Sigmoid colon (tissue), 7 donors: ENCODE data around the gene FBXL5. TPM values are rescaled to one million over a fixed set of nuclear protein-coding genes. Genes with fewer than 3 reads are reported as not detected.
"Not testable (repeated sequence)": the region's sequence is repeated elsewhere in the genome, so short reads cannot be mapped to it uniquely, and the experiment has no call there.

Experiments used
- DNase-seq: peaks from one replicate; pipeline ENCODE4 v3.0.0-alpha.2; 2019
- H3K27ac ChIP-seq, 4 donors: fragments of 200-600 bp; sonication (generic); one replicate each; pipeline ENCODE4 v1.5.1; 2016 to 2019; ENCODE audit warnings: mild to moderate bottlenecking in 1 of 4
- H3K27me3 ChIP-seq, 3 donors: fragments of 200-600 bp; sonication (generic); one replicate each; pipeline ENCODE4 v1.5.1; 2019; ENCODE audit warnings: mild to moderate bottlenecking in 1 of 3
- H3K36me3 ChIP-seq, 4 donors: fragments of 200-600 bp; sonication (generic); one replicate each; pipeline ENCODE4 v1.5.1; 2016 to 2019
- H3K4me1 ChIP-seq, 4 donors: fragments of 200-600 bp; sonication (generic); one replicate each; pipeline ENCODE4 v1.5.1; 2017 to 2019
- H3K4me3 ChIP-seq, 4 donors: fragments of 200-600 bp; sonication (generic); one replicate each; pipeline ENCODE4 v1.5.1; 2017 to 2019; ENCODE audit warnings: mild to moderate bottlenecking in 2 of 4, moderate library complexity in 1 of 4
- H3K9me3 ChIP-seq, 4 donors: fragments of 200-600 bp in 3 of 4; sonication (generic) in 3 of 4; one replicate each; pipeline versions ENCODE4 v1.5.1 to v1.6.1; 2013 to 2019
- CTCF ChIP-seq, 4 experiments: fragments of 450-650 bp in 3 of 4; fragments of 200-600 bp in 1 of 4; IDR thresholded peaks; one replicate each; pipeline ENCODE4 v1.5.1; 2016 to 2019; ENCODE audit warnings: antibody characterized with exemption in 4 of 4, mild to moderate bottlenecking in 3 of 4, moderate library complexity in 2 of 4
- EP300 ChIP-seq, 4 donors: sonication (generic); formaldehyde crosslinking; IDR thresholded peaks; one replicate each; pipeline ENCODE4 v1.6.1; 2017; ENCODE audit warnings: antibody characterized with exemption in 4 of 4
- POLR2A ChIP-seq, 2 donors: fragments of 450-650 bp; IDR thresholded peaks; one replicate each; pipeline ENCODE4 v1.6.1; 2016; ENCODE audit warnings: antibody characterized with exemption in 2 of 2, mild to moderate bottlenecking in 2 of 2, moderate library complexity in 2 of 2
- POLR2AphosphoS5 ChIP-seq, 4 donors: sonication (generic); formaldehyde crosslinking; IDR thresholded peaks; one replicate each; pipeline ENCODE4 v1.6.1; 2017; ENCODE audit warnings: antibody characterized with exemption in 4 of 4
- WGBS, 2 donors: extraction: QIAGEN DNeasy Blood & Tissue Kit; methylation state at CpG; one replicate each; pipeline ENCODE4 v1.1.7; 2013; 5-methylcytosine and 5-hydroxymethylcytosine counted together
- intact Hi-C: fragments of 100-400 bp; cut with DNase I; formaldehyde crosslinking; loops from one replicate; pipeline ENCODE4 v1.15.1; 2023
- polyA plus RNA-seq, 3 donors: library from polyadenylated mRNA; stranded (reverse); fragments of 200-250 nt; gene quantifications; one replicate each; pipeline ENCODE4 v1.2.3, GENCODE V29; 2013
- total RNA-seq, 4 donors: library from RNA; depleted of rRNA; stranded (reverse); fragments of >200 nt; gene quantifications; one replicate each; pipeline ENCODE4 v1.1.0, GENCODE V29; 2016
- donor health status: healthy with polysubstance abuse.
- donor health status: Bipolar disorder and iron deficiency.
- donor health status: healthy.

The FBXL5 gene
- total and polyA plus RNA-seq, 7 donors, result 32.9 to 271 (median 134) TPM

- Histone ChIP-seq H3K4me3 (no peak overlapping the region), H3K4me1 (peaks cover 0 to 88% (median 77%) of the 10 kb centered on the region in 4 donors), H3K27ac (peak overlapping the region; percentile 52 to 99 (median 96)), H3K9me3 (no peaks in the 10 kb centered on the region), H3K36me3 (no peaks in the 10 kb centered on the region), H3K27me3 (no peaks in the 10 kb centered on the region)
- WGBS, 2 donors, result 15 to 36% methylated on average over 5 of the region's 5 CpGs
- no peak for DNase-seq
- intact Hi-C loops, result loop anchor here (5.0 kb wide), 2 partner anchors 113 to 418 kb away; no protein-coding TSS in a partner anchor
- TF ChIP-seq EP300 (IDR thresholded peaks at IDR 0.05) (no peak), CTCF (IDR thresholded peaks at IDR 0.05) (peak; percentile 35 to 61 (median 55)), POLR2A (IDR thresholded peaks at IDR 0.05) (no peak), POLR2AphosphoS5 (IDR thresholded peaks at IDR 0.05) (peak in 2 of 4 donors; percentile 28 to 49)
Observed at GRCh38 chr4:15649914-15650545, 5.1 kb downstream of the FBXL5 start.

DNA sequence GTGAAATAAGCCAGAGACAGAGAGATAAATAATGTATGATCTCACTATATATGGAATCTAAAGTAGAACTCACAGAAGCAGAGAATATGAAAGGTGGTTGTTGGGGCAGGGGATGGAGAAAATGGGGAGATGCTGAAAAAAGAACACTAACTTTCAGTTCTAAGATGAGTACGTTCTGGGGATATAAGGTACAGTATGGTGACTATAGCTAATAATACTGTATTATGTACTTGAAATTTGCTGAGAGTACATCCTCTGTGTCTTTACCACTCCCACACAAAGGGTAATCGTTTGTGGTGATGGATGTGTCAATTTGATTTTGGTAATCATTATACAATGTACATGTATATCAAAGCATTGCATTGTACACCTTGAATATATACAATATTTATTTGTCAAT is 6.6 kb downstream of the FBXL5 start:
- H3K27ac ChIP-seq, result peak overlapping the region in 3 of 4 donors; percentile 52 to 99 (median 97)
- no peaks in the 10 kb centered on the region for H3K9me3 ChIP-seq
- peaks cover 0 to 96% (median 86%) of the 10 kb centered on the region in 4 donors for H3K4me1 ChIP-seq
- no peak overlapping the region for H3K4me3 ChIP-seq
- WGBS, 2 donors, result 46 to 55% methylated on average over 2 of the region's 2 CpGs
- TF ChIP-seq EP300 (IDR thresholded peaks at IDR 0.05), result no peak
- no peak for TF ChIP-seq POLR2A (IDR thresholded peaks at IDR 0.05)
- no peak for TF ChIP-seq POLR2AphosphoS5 (IDR thresholded peaks at IDR 0.05)
- TF ChIP-seq CTCF (IDR thresholded peaks at IDR 0.05), result no peak
- no peak for DNase-seq
- no peaks in the 10 kb centered on the region for H3K27me3 ChIP-seq
- intact Hi-C loops, result loop anchor here (5.0 kb wide), 1 partner anchor 111 kb away; no protein-coding TSS in a partner anchor
- no peaks in the 10 kb centered on the region for H3K36me3 ChIP-seq

- WGBS, 2 donors, result 93 to 94% methylated on average over 6 of the region's 6 CpGs
- Histone ChIP-seq H3K9me3 (no peaks in the 10 kb centered on the region), H3K4me1 (peaks cover 0 to 12% (median 6%) of the 10 kb centered on the region in 4 donors), H3K4me3 (no peak overlapping the region), H3K36me3 (peaks cover 12 to 81% (median 21%) of the 10 kb centered on the region in 4 donors), H3K27ac (no peak overlapping the region), H3K27me3 (no peaks in the 10 kb centered on the region)
- intact Hi-C loops, result no loop called here
- DNase-seq, result no peak
- no peak for TF ChIP-seq POLR2A (IDR thresholded peaks at IDR 0.05)
- TF ChIP-seq POLR2AphosphoS5 (IDR thresholded peaks at IDR 0.05), result no peak
- TF ChIP-seq EP300 (IDR thresholded peaks at IDR 0.05), result no peak
- no peak for TF ChIP-seq CTCF (IDR thresholded peaks at IDR 0.05)
Observed at GRCh38 chr4:15638418-15638817, 16.7 kb downstream of the FBXL5 start.

- peaks cover 12 to 97% (median 24%) of the 10 kb centered on the region in 4 donors for H3K36me3 ChIP-seq
- H3K9me3 ChIP-seq, result no peaks in the 10 kb centered on the region
- no peak for TF ChIP-seq POLR2AphosphoS5 (IDR thresholded peaks at IDR 0.05)
- TF ChIP-seq POLR2A (IDR thresholded peaks at IDR 0.05), result no peak
- TF ChIP-seq EP300 (IDR thresholded peaks at IDR 0.05), result no peak
- TF ChIP-seq CTCF (IDR thresholded peaks at IDR 0.05), result no peak
- no peak for DNase-seq
- 75 to 95% methylated on average over 1 of the region's 1 CpG for WGBS, 2 donors
- H3K4me3 ChIP-seq, result no peak overlapping the region
- H3K27me3 ChIP-seq, result no peaks in the 10 kb centered on the region
- no peak overlapping the region for H3K27ac ChIP-seq
- H3K4me1 ChIP-seq, result no peaks in the 10 kb centered on the region
- intact Hi-C loops, result no loop called here
Observed at GRCh38 chr4:15636818-15637217, 18.3 kb downstream of the FBXL5 start.

GRCh38 chr4:15617407-15617806 is 37.8 kb downstream of the FBXL5 start:
- H3K4me3 ChIP-seq, DNase-seq, H3K27me3 ChIP-seq, intact Hi-C loops, H3K27ac ChIP-seq, H3K9me3 ChIP-seq: not testable (repeated sequence)
- WGBS, 2 donors, result 99 to 100% methylated on average over 5 of the region's 5 CpGs
- peaks cover 0 to 18% (median 0%) of the 10 kb centered on the region in 4 donors for H3K36me3 ChIP-seq
- H3K4me1 ChIP-seq, result peaks cover 0 to 10% (median 0%) of the 10 kb centered on the region in 4 donors

- H3K36me3 ChIP-seq, result peaks cover 0 to 23% (median 0%) of the 10 kb centered on the region in 4 donors
Observed at GRCh38 chr4:15614891-15615290, 40.3 kb downstream of the FBXL5 start.

More at GRCh38 chr4:15614891-15615290, 40.3 kb downstream of the FBXL5 start:
- H3K27me3 ChIP-seq, H3K4me1 ChIP-seq, H3K27ac ChIP-seq, intact Hi-C loops, H3K9me3 ChIP-seq, H3K4me3 ChIP-seq, DNase-seq: not testable (repeated sequence)
- WGBS, 2 donors, result 97 to 99% methylated on average over 24 of the region's 24 CpGs
